GM21526 (cell line): ENCODE measurements around the gene KCNAB2.
A peak's percentile ranks its signal among the peaks of the same experiment; 100 is the strongest.
"Not testable (repeated sequence)": the region's sequence is repeated elsewhere in the genome, so short reads cannot be mapped to it uniquely, and the experiment has no call there.

Experiments
- ATAC-seq: cut with Tn5 transposase; IDR thresholded peaks from one replicate; pipeline ENCODE4 v1.9.1; 2021; ENCODE audit warnings: moderate library complexity; ENCODE audit not compliant: unreplicated experiment, low FRiP score

KCNAB2 gene

DNA sequence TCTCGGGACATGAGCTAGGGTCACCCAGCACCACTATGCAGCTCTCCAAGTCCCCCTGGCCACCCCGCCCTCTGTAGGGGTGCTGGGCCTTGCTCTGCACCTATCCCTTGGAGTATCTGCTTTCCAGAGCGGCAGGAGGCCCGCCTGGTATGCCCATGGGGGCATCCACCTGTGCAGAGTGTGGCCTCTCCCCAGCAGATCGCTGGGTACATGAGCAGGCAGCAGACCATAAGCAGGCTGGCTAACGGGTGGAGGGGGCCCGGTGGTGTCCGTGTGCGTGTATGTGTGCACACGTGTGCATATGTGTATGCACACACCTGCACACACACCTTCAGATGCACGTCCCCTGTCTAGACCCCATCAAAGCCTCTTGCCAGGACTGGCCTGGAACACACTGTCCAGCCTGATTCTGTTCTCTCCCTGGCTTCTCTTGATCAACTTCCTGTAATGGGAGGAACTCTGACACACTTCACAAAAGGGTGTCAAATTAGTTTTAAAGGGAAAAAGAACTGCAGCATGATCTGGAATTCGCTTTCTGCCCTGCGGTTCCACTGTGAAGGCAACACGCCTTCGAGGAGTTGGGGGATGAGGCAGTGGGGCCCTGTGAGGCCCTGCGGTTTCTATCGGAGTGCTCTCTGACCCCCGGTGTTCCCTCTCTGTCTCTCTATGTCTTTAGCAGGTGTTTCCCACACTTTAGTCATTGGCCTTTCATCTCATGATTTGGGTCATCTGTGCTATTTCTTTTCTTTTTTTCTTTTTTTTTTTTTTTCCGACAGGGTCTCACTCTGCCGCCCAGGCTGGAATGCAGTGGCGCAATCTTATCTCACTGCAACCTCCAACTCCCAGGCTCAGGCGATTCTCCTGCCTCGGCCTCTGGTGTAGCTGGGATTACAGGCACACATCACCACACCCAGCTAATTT lies 36.3 kb upstream of the KCNAB2 start:
- no peak for ATAC-seq

DNA sequence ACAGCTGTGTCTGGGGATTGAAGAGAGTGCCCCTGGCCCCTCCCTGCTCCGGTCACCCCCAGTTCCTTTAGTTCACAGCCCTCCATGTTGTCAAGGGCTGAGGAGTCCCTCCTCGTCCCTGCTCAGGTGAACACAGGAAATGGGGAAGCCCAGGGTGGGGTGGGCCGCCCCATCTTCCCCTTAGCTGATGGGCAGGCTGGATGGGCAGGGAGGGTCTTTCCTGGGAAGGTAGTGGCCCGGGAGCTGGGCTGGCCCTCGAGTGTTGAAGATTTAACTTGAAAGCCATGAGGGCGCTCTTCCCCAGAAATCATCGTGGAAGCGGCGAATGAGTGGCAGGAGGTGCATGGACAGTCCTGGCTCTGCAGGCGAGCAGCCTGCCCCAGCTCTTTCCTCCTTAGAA lies 35.1 kb upstream of the KCNAB2 start:
- no peak for ATAC-seq

DNA sequence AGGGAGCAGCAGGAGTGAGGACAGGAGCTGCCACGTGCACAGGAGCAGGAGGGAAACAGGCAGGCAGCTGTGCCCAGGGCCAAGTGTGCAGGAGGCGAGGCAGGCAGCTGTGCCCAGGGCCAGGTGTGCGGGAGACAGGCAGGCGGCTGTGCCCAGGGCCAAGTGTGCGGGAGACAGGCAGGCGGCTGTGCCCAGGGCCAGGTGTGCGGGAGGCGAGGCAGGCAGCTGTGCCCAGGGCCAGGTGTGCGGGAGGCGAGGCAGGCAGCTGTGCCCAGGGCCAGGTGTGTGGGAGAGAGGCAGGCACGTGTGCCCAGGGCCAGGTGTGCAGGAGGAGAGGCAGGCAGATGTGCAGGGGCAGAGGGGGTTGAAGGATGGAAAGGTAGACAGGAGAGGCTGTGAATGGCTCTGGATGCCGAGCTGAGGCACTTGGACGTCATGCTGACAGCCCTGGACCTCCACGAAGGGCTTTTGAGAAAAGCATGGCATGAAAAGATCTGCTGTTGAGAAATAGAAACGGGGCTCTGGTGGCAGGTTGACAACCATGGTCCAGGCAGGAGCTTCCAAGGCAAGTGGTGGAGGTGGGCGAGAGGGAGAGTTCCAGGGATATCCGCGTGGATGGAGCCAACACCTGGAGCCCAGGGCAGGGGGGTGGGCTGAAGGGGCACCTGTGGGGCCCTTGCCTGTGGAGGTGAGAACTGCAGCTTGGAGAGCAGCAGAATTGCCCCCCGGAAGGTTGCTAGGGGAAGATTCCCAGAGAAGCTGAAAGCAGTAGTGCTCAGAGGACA lies 34.3 kb upstream of the KCNAB2 start:
- no peak for ATAC-seq

DNA sequence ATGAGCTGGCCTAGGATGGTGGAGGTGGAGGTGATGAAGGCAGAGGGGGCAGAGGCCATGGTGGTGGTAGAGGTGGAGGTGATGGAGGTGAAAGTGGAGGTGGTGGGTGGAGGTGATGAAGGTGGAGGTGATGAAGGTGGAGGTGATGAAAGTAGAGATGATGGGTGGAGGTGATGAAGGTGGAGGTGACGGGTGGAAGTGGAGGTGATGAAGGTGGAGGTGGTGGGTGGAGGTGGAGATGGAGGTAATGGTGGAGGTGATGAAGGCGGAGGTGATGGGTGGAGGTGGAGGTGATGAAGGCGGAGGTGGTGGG lies 33.8 kb upstream of the KCNAB2 start:
- ATAC-seq = no peak

DNA sequence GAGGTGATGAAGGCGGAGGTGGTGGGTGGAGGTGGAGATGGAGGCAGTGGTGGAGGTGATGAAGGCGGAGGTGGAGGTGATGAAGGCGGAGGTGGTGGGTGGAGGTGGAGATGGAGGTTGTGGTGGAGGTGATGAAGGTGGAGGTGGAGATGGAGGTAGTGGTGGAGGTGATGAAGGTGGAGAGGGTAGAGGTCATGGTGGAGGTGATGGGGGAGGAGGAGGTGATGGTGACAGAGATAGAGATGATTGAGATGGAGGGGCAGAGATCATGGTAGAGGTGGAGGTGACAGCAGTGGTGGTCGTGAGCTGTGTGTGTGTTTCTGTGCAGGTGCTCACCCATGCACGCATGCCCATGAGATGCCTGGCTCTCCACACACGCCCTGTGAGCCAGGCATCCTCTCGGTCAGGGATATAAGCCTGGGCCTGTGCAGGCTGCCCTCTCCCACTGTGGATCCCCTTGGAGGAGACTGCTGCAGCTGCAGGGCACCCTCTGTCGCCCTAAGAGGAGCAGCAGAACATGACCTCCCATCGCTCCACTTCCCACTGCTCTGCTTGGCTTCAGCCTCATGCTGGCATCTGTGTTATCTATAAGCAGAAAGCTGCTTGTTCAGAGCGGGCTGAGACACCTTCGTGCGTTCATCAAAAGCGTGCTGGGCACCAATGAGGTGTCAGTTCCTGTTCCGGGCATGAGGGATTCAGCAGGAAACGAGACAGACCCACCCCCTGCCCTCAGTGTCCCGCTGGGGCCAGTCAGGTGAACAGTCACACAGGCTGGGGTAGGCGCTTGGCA lies 33.0 kb upstream of the KCNAB2 start:
- ATAC-seq = no peak

DNA sequence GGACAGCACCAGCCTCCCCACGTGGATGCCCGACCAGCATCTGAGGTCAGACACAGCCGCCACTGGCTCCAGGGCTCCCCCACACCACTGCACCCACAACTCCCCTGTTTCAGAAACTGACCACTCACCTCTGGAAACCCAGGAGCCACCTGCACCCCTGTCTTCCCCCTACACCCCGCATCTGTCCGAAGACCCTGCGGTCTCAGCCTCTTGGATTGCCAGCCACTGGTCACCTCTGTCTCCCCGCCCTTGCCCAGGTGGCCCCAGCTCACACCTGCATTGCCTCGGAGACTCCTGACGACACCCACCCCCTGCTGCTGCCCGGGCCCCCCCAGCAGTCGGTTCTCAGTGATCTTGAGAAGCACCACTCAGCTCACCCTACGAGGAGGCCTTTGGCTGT lies 32.2 kb upstream of the KCNAB2 start:
- ATAC-seq = no peak

DNA sequence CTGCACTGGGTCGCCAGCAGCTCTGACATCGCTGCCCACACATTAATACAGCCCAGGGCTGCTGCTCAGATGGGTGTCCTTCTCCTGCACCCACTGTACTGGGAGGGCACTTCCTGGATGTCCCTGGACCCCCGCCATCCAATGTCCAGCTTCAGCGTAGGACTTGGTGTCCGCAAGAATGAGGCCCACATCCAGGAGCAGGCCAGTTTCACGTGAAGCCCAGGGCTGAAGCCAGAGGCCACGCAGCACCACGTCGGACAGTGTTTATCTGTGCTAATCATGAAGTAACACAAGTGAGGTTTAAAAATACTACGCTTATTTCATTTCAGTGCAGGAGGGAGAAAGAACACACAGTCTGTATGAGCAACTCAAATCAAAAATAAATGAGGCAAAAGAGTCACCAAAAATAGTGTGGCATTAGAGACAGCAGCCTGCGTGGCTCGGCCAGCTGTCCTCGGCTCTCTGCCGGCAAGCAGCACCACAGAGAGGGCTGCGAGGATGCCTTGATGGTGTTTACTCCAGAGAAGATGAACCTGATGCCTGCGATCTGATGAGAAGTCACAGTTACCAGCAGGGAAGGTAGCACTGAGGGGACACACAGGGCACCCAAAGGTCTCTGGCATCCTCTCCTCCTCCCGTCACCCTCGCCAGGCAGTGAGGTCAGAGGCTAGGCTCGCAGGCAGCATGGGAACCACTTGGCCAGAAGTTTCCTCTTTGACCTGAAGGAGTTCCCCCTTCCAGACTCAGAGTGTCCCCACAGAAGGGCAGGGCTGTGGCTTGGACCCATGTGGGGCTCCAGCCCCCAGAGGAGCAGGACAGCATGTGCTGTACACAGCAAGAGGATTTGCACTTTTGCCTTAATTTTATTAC lies 31.3 kb upstream of the KCNAB2 start:
- no peak for ATAC-seq

DNA sequence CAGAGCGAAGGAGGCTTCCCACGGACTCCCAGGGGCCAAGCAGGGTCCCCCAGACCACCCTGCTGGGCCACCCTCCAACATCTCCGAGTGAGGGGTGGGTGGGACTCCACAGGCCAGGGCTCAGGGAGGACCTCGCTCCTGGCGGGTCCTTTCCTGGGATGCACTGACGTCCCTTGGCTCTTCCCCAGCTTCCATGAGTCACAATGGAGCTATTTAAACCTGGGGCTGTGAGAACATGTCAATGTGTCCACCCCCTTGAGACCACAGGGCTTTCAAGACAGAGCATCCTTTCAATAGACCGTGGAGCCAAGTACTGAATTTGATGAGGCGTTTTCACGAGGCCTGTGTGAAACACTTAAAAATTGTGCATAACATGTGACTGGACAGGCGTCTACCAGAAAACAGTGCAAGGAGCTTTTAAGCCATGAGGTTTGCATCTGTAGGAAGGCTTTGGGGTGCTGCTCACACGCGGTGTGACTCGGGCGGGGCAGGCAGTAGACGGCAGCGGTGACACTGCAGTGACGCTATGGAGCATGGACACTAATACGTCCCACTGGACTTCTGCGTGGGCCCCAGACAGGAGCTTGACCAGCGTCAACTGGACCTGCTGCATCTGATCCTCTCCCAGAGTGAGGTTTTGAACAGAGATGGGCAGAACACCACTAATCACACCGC lies 29.4 kb upstream of the KCNAB2 start:
- ATAC-seq = no peak

DNA sequence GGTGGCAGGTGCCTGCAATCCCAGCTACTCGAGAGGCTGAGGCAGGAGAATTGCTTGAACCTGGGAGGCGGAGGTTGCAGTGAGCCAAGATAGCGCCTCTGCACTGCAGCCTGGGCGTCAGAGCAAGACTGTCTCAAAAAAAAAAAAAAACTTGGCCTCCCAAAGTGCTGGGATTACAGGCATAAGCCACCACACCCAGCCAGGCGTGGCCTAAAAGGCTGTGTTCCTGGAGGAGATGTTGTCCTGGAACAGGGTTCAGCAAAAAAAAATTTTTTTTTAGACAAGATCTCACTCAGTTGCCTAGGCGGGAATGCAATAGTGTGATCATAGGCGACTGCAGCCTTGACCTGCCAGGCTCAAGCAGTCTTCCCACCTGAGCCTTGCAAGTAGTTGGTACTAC lies 28.0 kb upstream of the KCNAB2 start:
- not testable (repeated sequence) for ATAC-seq

DNA sequence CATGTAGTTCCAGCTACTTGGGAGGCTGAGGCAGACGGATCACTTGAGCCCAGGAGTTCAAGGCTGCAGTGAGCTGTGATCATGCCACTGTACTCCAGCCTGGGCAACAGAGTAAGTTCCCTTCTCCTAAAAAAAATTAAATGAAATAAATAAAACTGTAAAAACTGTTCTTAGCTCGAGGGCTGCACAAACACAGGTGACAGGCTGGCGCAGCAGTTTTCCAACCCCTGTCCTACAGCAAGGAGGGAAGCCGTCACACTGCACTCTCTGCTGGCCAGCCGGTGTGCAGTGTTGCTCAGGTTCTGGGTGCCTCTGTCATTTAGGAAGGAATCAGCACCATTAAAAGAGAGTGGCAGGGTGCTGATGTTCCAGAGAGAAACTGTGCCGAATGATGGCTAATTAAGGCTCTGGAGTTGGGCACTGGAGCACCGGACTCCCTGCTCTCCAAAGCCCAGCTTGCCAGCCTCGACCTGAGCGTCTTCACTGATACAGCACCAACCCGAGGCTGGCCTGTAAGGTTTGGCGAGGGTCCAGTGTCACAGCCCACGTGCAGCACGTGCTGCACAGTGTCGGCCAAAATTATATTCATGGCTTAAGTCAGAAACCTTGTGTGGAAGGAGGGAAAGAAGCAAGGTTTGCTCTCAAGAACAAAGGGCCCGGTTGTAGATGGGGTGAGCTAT lies 26.4 kb upstream of the KCNAB2 start:
- ATAC-seq = no peak

DNA sequence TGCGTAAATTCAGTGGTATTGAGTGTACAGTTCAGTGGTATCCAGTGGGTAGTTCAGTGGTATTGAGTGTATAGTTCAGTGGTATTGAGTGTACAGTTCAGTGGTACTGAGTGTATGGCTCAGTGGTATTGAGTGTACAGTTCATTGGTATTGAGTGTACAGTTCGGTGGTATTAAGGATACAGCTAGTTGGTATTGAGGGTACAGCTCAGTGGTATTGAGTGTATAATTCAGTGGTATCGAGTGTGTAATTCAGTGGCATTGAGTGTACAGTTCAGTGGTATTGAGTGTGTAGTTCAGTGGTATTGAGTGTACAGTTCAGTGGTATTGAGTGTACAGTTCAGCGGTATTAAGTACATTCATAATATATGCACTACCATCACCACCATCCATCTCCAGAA lies 23.5 kb upstream of the KCNAB2 start:
- ATAC-seq = no peak

DNA sequence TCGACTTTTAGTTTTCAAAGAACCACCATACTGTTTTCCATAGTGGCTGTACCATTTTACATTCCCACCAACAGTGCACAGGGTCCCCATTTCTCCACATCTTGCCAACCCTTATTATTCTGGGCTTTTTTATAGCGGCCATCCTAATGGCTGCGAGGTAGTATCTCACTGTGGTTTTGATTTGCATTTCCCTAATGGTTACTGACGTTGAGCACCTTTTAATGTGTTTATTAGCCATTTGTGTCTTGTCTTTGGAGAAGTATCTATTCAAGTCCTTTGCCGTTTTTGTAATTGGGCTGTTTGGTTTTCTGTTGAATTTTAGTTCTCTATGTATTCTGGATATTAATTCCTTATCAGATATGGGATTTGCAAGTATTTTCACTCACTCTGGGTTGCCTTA lies 22.3 kb upstream of the KCNAB2 start:
- no peak for ATAC-seq

DNA sequence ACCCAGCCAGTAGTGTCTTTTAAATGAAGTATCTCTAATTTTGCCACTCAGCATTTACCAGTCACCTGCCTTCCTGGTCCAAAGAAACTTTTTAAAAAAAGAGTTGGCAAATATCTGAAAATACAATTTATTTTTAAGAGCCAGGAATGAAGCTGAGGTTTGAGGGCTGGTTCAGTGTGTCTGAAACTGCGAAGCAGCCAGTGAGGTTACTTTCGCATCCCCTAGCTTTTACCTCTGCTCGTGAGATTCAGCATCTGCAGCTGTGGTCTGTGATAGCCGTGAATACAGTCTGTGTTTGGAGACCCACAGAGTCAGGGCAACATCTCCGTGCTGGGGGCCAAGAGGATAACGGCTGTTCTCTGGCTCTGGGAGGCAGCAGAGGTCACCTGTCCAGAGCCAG lies 21.3 kb upstream of the KCNAB2 start:
- ATAC-seq = no peak

DNA sequence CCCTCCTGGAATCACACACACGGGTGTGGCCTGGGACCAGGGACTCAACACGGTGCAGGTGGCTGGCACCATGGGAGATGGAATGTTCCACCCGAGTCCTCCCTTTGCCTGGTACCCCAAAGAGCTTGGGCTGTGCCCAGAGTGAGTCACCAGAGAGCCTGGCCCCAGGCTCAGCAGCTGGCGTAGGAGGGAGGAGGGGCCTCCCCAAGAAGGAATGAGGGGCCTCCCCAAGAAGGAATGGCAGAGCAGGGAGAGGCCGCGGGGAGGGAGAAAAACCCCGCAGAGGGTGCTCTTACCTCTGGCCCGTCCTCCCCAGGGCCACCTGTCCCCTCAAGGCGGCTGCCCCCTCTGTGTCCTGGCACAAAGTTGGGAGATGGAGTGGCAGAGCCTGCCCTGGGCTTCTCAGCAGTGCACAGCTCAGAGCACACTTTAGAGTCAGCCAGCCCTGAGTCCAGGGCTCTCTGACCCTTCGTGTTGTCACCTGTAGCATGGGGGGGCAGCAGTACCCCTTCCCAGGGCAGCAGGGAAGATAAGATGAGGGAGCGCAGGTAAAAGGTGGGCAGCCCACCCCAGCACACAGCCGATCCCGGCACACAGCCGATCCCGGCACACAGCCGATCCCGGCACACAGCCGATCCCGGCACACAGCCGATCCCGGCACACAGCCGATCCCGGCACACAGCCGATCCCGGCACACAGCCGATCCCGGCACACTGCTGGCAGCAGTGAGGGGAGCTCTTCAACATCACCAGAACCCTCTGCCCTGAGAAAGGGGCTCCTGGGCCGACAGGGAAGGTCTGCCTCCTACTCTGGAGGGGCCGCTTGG lies 20.2 kb upstream of the KCNAB2 start:
- no peak for ATAC-seq

DNA sequence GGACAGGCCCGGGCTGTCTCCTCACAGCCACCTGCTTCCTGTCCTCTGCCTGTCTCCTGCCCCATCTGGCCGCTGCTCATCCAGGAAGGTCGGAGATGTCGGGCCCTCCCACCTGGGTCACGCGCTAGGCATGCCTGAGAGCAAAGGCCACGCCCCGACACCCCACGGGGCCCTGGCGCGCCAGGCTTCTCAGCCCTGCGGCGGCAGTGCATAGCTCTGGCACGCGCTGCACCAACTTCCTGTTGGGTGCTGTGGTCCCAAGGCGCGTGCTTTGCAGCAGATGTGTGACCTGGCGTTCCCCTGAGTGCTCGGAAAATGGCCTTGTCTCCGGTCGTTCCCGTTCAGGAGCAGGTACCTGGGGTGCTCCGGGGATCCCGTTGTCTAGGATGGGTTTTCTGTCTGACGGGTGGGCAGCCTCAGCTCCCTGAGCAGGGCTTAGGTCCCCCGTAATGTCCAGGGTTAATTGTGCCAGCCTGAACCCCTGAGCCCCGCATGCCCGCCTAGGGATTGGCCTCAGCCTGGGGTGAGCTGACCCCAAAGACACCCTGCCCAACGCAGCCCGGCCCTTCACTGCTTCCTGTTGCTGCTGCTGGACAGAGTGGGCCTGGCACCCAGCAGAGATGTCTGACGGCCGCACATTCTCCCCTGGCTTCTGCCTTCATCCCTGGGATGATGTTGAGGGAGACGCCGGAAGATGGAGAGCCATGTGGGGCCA lies 19.4 kb upstream of the KCNAB2 start:
- ATAC-seq = peak; percentile 81

DNA sequence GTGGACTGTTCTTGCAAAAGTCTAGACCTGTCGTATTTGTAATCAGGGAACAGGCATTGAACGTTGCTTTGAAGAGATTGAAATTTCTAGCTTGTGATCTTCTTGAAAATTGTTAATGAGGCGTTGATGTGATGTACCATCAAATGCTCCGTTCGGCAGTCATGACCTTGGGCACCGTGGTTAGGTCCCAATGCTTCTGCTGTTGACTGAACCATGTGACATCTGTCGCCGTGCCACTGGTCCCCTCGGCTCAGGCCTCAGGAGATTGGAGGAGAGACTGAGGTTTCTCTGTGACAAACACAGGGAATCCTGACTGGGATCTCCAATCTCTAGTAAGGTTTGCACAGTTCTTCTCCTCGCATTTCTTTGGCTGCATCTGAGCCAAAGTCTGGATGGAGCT lies 18.1 kb upstream of the KCNAB2 start:
- ATAC-seq = no peak

DNA sequence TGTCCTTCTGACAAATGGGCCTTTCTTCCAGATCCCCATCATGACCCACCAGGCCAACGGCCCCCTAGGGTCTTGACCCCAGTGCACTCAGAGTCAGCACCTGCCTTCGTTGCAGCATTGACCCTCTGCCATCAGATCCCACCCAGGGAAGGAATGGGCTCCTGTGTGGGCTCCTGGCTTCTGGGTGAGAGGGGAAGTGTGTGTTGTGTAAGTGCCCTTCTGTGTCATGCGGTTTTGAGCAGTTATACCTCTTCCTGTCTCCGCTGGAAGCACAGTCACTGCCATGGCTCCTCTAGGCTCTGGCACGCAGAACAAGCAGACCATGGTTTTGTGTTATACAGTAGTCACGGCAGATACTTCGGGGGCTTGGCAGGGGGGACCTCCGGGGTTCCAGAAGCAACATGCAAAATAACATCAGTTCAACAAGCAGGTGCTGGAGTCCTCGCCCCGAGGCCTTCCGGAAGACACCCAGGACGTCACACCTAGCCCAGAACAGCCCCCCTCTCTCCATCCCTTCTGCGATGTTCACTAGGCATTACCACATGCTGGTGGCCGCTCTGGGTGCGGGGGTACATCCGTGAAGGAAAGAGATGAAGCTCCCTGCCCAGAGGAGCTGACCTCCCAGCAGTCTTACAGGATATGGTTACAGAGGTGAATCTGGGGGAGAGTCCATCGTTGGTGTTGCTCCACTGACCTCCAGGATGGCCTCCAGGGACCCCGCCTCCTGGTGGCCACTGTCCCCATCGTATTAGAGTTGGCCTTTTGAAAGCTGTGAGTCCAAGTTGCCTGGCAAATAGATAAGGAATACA lies 17.4 kb upstream of the KCNAB2 start:
- ATAC-seq = no peak
